Fibroblast of the aortic adventitia (primary cell): ENCODE measurements around the gene ATP5F1B. TPM values are rescaled to one million over a fixed set of nuclear protein-coding genes. Genes with fewer than 3 reads are reported as not detected.

Experiments used
- DNase-seq: peaks from one replicate; pipeline ENCODE4 v3.0.0-alpha.2; 2010; ENCODE audit warnings: low read depth
- H3K4me3 ChIP-seq: 2 replicates; pipeline ENCODE4 v1.5.1; 2011; ENCODE audit warnings: low read depth, mild to moderate bottlenecking, control low read depth, low read length, moderate library complexity
- total RNA-seq: library from RNA; depleted of rRNA; stranded (reverse); fragments of >200 nt; gene quantifications from 2 replicates; pipeline ENCODE4 v1.2.3, GENCODE V29; 2012; ENCODE audit warnings: low replicate concordance
- TF ChIP-seq, protein P1 (sequence below): IDR thresholded peaks from 2 replicates; pipeline ENCODE4 v1.5.1; 2011; ENCODE audit warnings: mild to moderate bottlenecking, low read length, control low read depth, inconsistent platforms; ENCODE audit not compliant: insufficient read depth

The ATP5F1B gene
- total RNA-seq, 1 donor: 385 TPM

DNA sequence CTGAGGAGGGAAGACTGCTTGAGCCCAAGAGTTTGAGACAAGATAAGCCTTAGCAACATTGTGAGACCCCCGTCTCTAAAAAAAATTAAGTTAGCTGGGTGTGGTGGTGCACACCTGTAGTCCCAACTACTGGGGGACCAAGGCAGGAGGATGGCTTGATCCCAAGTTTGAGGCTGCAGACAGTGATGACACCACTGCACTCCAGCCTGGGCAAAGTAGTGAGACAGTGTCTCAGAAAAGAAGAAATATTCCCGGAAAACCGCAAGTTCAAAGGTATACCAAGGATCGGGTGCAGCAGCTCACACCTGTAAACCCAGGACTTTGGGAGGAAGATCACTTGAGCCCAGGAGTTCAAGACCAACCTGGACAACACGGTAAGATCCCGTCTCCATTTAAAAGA lies 36.5 kb upstream of the ATP5F1B start:
- TF ChIP-seq, protein P1, sequence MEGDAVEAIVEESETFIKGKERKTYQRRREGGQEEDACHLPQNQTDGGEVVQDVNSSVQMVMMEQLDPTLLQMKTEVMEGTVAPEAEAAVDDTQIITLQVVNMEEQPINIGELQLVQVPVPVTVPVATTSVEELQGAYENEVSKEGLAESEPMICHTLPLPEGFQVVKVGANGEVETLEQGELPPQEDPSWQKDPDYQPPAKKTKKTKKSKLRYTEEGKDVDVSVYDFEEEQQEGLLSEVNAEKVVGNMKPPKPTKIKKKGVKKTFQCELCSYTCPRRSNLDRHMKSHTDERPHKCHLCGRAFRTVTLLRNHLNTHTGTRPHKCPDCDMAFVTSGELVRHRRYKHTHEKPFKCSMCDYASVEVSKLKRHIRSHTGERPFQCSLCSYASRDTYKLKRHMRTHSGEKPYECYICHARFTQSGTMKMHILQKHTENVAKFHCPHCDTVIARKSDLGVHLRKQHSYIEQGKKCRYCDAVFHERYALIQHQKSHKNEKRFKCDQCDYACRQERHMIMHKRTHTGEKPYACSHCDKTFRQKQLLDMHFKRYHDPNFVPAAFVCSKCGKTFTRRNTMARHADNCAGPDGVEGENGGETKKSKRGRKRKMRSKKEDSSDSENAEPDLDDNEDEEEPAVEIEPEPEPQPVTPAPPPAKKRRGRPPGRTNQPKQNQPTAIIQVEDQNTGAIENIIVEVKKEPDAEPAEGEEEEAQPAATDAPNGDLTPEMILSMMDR: no peak

DNA sequence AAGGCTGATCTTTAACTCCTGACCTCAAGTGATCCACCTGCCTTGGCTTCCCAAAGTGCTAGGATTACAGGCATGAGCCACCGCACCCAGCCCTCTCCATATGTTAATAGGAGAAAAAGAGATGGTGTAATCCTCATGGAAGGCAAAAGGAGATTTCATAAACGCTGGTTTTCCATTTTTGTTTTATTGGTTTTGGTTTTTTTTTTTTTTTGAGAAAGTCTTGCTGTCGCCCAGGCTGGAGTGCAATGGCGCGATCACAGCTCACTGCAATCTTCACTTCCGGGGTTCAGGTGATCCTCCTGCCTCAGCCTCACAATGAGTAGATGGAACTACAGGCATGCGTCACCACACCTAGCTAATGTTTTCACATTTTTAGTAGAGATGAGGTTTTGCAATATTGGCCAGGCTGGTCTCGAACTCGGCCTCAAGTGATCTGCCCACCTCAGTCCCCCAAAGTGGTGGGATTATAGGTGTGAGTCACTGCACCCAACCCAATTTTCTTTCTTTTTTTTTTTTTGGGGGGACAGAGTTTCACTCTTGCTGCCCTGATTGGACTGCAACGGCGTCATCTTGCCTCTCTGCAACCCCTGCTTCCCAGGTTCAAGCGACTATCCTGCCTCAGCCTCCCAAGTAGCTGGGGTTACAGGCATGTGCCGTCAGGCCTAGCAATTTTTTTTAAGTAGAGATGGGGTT lies 34.2 kb upstream of the ATP5F1B start:
- H3K4me3 ChIP-seq: no peak overlapping the region
- DNase-seq: no peak
- TF ChIP-seq, protein P1: no peak

More for the DNA sequence above, 36.5 kb upstream of the ATP5F1B start:
- no peak overlapping the region for H3K4me3 ChIP-seq
- no peak for DNase-seq

DNA sequence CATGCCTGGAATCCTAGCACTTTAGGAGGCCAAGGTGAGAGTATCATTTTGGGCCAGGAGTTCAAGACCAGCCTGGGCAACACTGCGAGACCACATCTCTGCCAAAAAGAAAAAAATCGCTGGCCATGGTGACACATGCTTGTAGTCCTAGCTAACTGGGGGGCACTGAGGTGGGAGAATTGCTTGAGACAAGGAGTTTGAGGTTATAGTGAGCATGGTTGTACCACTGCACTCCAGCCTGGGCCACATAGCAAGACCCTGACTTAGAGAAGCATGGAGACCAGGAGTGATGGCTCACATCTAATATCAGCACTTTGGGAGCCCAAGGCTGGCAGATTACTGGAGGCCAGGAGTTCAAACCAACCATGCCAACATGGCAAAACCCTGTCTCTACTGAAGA lies 33.1 kb upstream of the ATP5F1B start:
- TF ChIP-seq, protein P1: no peak
- DNase-seq: no peak
- H3K4me3 ChIP-seq: no peak overlapping the region

DNA sequence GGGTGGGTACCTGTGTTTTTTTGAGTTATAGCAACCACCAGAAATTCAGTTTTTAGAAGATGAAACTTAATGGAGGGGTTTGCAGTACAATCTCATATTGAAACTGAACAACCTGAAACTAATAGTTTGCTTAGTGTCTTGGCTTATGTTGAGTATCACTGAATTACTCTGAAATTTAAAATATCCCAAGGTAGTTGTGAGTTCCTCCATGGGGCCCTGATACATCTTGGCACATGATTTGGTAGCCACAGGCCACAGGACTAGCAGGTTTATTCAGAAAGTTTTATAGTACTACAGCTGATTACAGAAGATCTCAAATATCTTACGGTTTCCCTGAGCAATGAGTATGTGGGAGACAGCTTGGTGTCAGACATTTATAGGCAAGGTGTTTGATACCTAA lies 31.9 kb upstream of the ATP5F1B start:
- DNase-seq: no peak
- TF ChIP-seq, protein P1: no peak
- H3K4me3 ChIP-seq: no peak overlapping the region

DNA sequence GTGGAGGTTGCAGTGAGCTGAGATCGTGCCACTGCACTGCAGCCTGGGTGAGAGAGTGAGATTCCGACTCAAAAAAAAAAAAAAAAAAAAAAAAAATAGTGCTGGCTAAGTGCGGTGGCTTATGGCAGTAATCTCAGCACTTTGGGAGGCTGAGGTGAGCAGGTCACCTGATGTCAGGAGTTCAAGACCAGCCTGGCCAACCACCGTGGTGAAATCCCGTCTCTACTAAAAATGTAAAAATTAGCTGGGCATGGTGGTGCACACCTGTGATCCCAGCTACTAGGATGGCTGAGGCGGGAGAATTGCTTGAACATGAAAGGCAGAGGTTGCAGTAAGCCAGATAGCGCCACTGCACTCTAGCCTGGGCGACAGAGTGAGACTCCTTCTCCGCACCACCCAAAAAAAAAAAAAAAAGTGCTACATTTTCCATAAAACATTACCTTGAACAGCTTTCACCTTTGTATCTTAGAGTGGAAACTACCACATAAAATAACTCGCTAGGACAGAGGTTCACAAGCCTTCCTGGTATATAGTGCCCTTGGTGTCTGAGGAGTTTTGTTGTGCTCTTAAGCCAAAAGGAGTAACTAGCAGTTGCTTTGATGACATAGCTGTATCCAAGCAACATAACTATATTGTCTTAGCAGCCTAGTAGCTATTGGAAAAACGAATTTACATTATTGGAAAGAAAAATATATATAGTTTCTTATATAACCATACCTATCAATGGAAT lies 31.2 kb upstream of the ATP5F1B start:
- no peak for DNase-seq
- no peak overlapping the region for H3K4me3 ChIP-seq
- TF ChIP-seq, protein P1: no peak

DNA sequence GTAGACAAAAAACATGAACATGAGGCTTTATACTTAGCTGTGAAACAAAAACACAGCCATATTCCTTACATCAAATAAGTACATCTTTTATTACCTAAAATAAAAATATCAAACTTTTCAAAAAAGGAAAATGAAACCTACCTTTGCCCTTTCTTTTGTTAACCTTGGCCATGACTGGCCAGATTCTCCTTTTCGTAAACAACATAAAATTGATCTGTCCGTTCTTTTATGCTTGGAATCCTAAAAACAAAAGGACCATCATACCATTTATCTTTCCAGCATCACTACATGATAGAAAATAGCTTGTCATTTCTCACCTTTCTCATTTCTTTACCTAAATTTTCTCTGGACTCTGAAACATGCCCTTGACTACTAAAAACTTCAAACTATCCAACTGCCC lies 25.8 kb upstream of the ATP5F1B start:
- H3K4me3 ChIP-seq: no peak overlapping the region
- DNase-seq: no peak
- TF ChIP-seq, protein P1: no peak
